Loucy (cell line): Measurements from ENCODE around the gene TNFRSF8.

Experiments used
- H2AFZ ChIP-seq: fragments of 200-600 bp; sonication (generic); 2 replicates; pipeline ENCODE4 v1.6.0; 2016; ENCODE audit warnings: antibody characterized with exemption, mild to moderate bottlenecking, low read length, moderate library complexity
- H3F3A ChIP-seq: fragments of 200-600 bp; 2 replicates; pipeline ENCODE4 v1.6.0; 2016; ENCODE audit warnings: antibody characterized with exemption, low read depth, mild to moderate bottlenecking
- H3K27me3 ChIP-seq: fragments of 200-600 bp; sonication (generic); 2 replicates; pipeline ENCODE4 v1.6.1; 2014; ENCODE audit warnings: low read length, mild to moderate bottlenecking; ENCODE audit not compliant: insufficient read depth, poor library complexity, severe bottlenecking
- H3K36me3 ChIP-seq: fragments of 200-600 bp; sonication (generic); 2 replicates; pipeline ENCODE4 v1.6.1; 2016; ENCODE audit warnings: low read length; ENCODE audit not compliant: insufficient read depth
- H3K4me1 ChIP-seq: fragments of 200-600 bp; sonication (generic); 2 replicates; pipeline ENCODE4 v1.5.1; 2014; ENCODE audit warnings: low read length, mild to moderate bottlenecking; ENCODE audit not compliant: insufficient read depth, poor library complexity, severe bottlenecking
- H3K4me2 ChIP-seq: fragments of 200-600 bp; sonication (generic); 2 replicates; pipeline ENCODE4 v1.6.0; 2014; ENCODE audit warnings: antibody characterized with exemption, low read length, low read depth, mild to moderate bottlenecking; ENCODE audit not compliant: poor library complexity, severe bottlenecking
- H3K4me3 ChIP-seq: fragments of 200-600 bp; sonication (generic); 2 replicates; pipeline ENCODE4 v1.5.1; 2014; ENCODE audit warnings: low read length, mild to moderate bottlenecking, mixed read lengths; ENCODE audit not compliant: poor library complexity, severe bottlenecking
- H3K79me2 ChIP-seq: fragments of 200-600 bp; sonication (generic); 2 replicates; pipeline ENCODE4 v1.6.1; 2014; ENCODE audit warnings: low read length; ENCODE audit not compliant: insufficient read depth
- H3K9ac ChIP-seq: fragments of 200-600 bp; sonication (generic); 2 replicates; pipeline ENCODE4 v1.6.0; 2014; ENCODE audit warnings: mild to moderate bottlenecking, low read depth, low read length, moderate library complexity; ENCODE audit not compliant: poor library complexity, severe bottlenecking
- H3K9me2 ChIP-seq: fragments of 200-600 bp; sonication (generic); replicated peaks from 2 replicates; pipeline ENCODE4 v1.6.1; 2016; ENCODE audit warnings: low read depth, low read length, mixed read lengths
- H3K9me3 ChIP-seq: fragments of 200-600 bp; sonication (generic); 2 replicates; pipeline ENCODE4 v1.6.1; 2014; ENCODE audit warnings: mild to moderate bottlenecking, antibody characterized with exemption, low read length, low read depth; ENCODE audit not compliant: insufficient read depth
- H4K20me1 ChIP-seq: fragments of 200-600 bp; sonication (generic); 2 replicates; pipeline ENCODE4 v1.6.0; 2014; ENCODE audit warnings: antibody characterized with exemption, low read length, mild to moderate bottlenecking; ENCODE audit not compliant: insufficient read depth, poor library complexity, severe bottlenecking
- CTCF ChIP-seq: fragments of 200-600 bp; sonication (generic); conservative IDR thresholded peaks from 2 replicates; pipeline ENCODE4 v1.5.1; 2014; ENCODE audit warnings: mild to moderate bottlenecking, antibody characterized with exemption, low read length
- EZH2phosphoT487 ChIP-seq: fragments of 200-600 bp; IDR thresholded peaks from 2 replicates; pipeline ENCODE4 v1.6.1; 2018; ENCODE audit warnings: antibody characterized with exemption, mild to moderate bottlenecking, moderate library complexity, borderline replicate concordance

Gene TNFRSF8

GRCh38 chr1:12047120-12047876 lies 15.8 kb upstream of the TNFRSF8 start:
- no peaks in the 10 kb centered on the region for H3K36me3 ChIP-seq
- peaks cover 10% of the 10 kb centered on the region for H3K4me1 ChIP-seq
- H2AFZ ChIP-seq, result no peak overlapping the region
- no peak for TF ChIP-seq EZH2phosphoT487
- TF ChIP-seq CTCF, result no peak
- no peaks in the 10 kb centered on the region for H4K20me1 ChIP-seq
- no peaks in the 10 kb centered on the region for H3K9me3 ChIP-seq
- H3K27me3 ChIP-seq, result no peaks in the 10 kb centered on the region
- no peaks in the 10 kb centered on the region for H3K79me2 ChIP-seq
- no peak overlapping the region for H3K9ac ChIP-seq
- H3K9me2 ChIP-seq, result no peaks in the 10 kb centered on the region
- no peak overlapping the region for H3K4me3 ChIP-seq
- H3K4me2 ChIP-seq, result no peak overlapping the region
- no peaks in the 10 kb centered on the region for H3F3A ChIP-seq

- Histone ChIP-seq H3K9me3 (no peaks in the 10 kb centered on the region), H3K79me2 (no peaks in the 10 kb centered on the region), H3K9ac (no peak overlapping the region), H3K36me3 (no peaks in the 10 kb centered on the region), H2AFZ (no peak overlapping the region), H3K4me1 (peaks cover 11% of the 10 kb centered on the region), H4K20me1 (no peaks in the 10 kb centered on the region), H3K4me2 (no peak overlapping the region), H3F3A (no peaks in the 10 kb centered on the region), H3K27me3 (no peaks in the 10 kb centered on the region), H3K9me2 (no peaks in the 10 kb centered on the region), H3K4me3 (no peak overlapping the region)
- TF ChIP-seq EZH2phosphoT487 (no peak), CTCF (no peak)
These were observed 14.7 kb upstream of the TNFRSF8 start for GRCh38 chr1:12048372-12048771.

- Histone ChIP-seq H3F3A (no peaks in the 10 kb centered on the region), H3K9me3 (no peaks in the 10 kb centered on the region), H2AFZ (no peak overlapping the region; the same call in 1 of the 2 replicates), H3K79me2 (no peaks in the 10 kb centered on the region), H3K9ac (no peak overlapping the region), H3K4me3 (no peak overlapping the region), H3K4me1 (peaks cover 11% of the 10 kb centered on the region), H4K20me1 (no peaks in the 10 kb centered on the region), H3K4me2 (no peak overlapping the region), H3K9me2 (no peaks in the 10 kb centered on the region), H3K36me3 (no peaks in the 10 kb centered on the region), H3K27me3 (no peaks in the 10 kb centered on the region)
- TF ChIP-seq CTCF (no peak), EZH2phosphoT487 (no peak)
These were observed 13.5 kb upstream of the TNFRSF8 start for GRCh38 chr1:12049616-12050015.
